ENCODE results near the gene ZNF738. TPM values are rescaled to one million over a fixed set of nuclear protein-coding genes. Genes with fewer than 3 reads are reported as not detected.
A peak's percentile ranks its signal among the peaks of the same experiment; 100 is the strongest.
"Not testable (repeated sequence)": the region's sequence is repeated elsewhere in the genome, so short reads cannot be mapped to it uniquely, and the experiment has no call there.

ZNF738 gene
- total RNA-seq (2021; ENCODE audit: unreplicated experiment) (6.0 TPM), Bru-seq, nascent RNA (percentile 66 among the genes with signal in this experiment), BruChase-seq, experiment 1, labeled RNA remaining after a 6-hour chase (percentile 52 among the genes with signal in this experiment), BruChase-seq, experiment 2, labeled RNA remaining after a 2-hour chase (percentile 67 among the genes with signal in this experiment)
- 2.1 and 3.5 TPM in 2 replicates for polyA plus RNA-seq (2012)
- long read RNA-seq, partial matches to known transcripts = 3 of 4 reads
- long read RNA-seq, other reads (novel, unspliced or antisense) = 0 of 4 reads

- H3K27me3 ChIP-seq (ENCODE audit: insufficient read depth, low read length) = no peaks in the 10 kb centered on the region
- no peaks in the 10 kb centered on the region for H4K20me1 ChIP-seq (ENCODE audit: insufficient read depth)
- intact Hi-C loops (cut with micrococcal nuclease) = no loop called here
- H3K9ac ChIP-seq (ENCODE audit: low read length) = peak within 1 kb of the TSS; percentile 83
- TSS peak; percentile 64 for BruUV-seq (replicated peaks)
- no peaks in the 10 kb centered on the region for H3K9me3 ChIP-seq (ENCODE audit: control insufficient read depth in 1 of 2, insufficient read depth in 1 of 2, low read depth in 1 of 2, low read length in 2 of 2)
- peak within 1 kb of the TSS; percentile 75 for H3K27ac ChIP-seq (ENCODE audit: low read depth, low read length)
- H2AFZ ChIP-seq (ENCODE audit: low read depth, low read length, poor library complexity, severe bottlenecking) = peak within 1 kb of the TSS; percentile 44
- no peaks in the 10 kb centered on the region for H3K9me2 ChIP-seq (ENCODE audit: insufficient read depth)
- peaks cover 14% of the 10 kb centered on the region for H3K79me2 ChIP-seq (ENCODE audit: insufficient read depth, low read length)
- peak within 1 kb of the TSS; percentile 81 to 83 for H3K4me3 ChIP-seq (replicated peaks in 1 of 2; ENCODE audit: low read depth in 1 of 2, low read length in 2 of 2)
- H3K36me3 ChIP-seq (ENCODE audit: control insufficient read depth in 1 of 2, insufficient read depth in 2 of 2, low read length in 2 of 2) = peaks cover 10 to 17% of the 10 kb centered on the region in 2 experiments; a peak in 3 of 4 replicates
- POLR2A ChIA-PET = interaction anchor here (2.5 kb wide), 1 partner anchor 30 kb away, joined by 8 read pairs; the partner anchor contains the start of gene ZNF708
- peak; percentile 94 for DNase-seq (ENCODE audit: low read depth, low spot score)
- RAD21 ChIA-PET (ENCODE audit: low non-redundant PET in 1 of 2, low total read pairs in 2 of 2, uncharacterized antibody in 2 of 2, unreplicated experiment in 2 of 2) = no interaction called here
- CTCF ChIA-PET = no interaction called here
- peak; percentile 99 for ATAC-seq
- TF ChIP-seq SRF (IDR thresholded peaks at IDR 0.05; ENCODE audit: low read depth) (0 out of 2 replicates have a peak, but pooled peaks have one; percentile 22), ELF1 (IDR thresholded peaks at IDR 0.05; ENCODE audit: borderline replicate concordance, low read depth) (peak; percentile 63), EZH2 (IDR thresholded peaks at IDR 0.05) (no peak), SP1 (IDR thresholded peaks at IDR 0.05; ENCODE audit: low read depth) (peak; percentile 69), ZFX (IDR thresholded peaks at IDR 0.05) (peak; percentile 49), ZBTB33 (IDR thresholded peaks at IDR 0.05; ENCODE audit: extremely low read depth, insufficient replicate concordance, low read length) (no peak), POLR2AphosphoS5 (IDR thresholded peaks at IDR 0.05; ENCODE audit: low read depth, low read length) (peak; percentile 69), POLR2A (IDR thresholded peaks at IDR 0.05; ENCODE audit: borderline replicate concordance, extremely low read depth, insufficient read depth, insufficient read length) (peak; percentile 77)
- H3K4me1 ChIP-seq (ENCODE audit: control insufficient read depth in 1 of 2, insufficient read depth in 2 of 2, low read length in 2 of 2) = no peaks in the 10 kb centered on the region; a peak in 1 of 4 replicates
- H3K4me2 ChIP-seq (ENCODE audit: low read length) = peak within 1 kb of the TSS; percentile 80
These were observed at the start of gene ZNF738 for GRCh38 chr19:21358768-21359451. Gene ZNF738, plus strand, starts transcription at chr19:21359000. Its CDS starts 141 bp downstream, at chr19:21359141.

- ATAC-seq; H3K79me2 ChIP-seq (ENCODE audit: insufficient read depth, low read length); BruUV-seq (replicated peaks): not testable (repeated sequence)
These were observed 46.0 kb upstream of the ZNF738 start for GRCh38 chr19:21312807-21313206.

More at GRCh38 chr19:21312807-21313206, 46.0 kb upstream of the ZNF738 start:
- H3K4me1 ChIP-seq (ENCODE audit: control insufficient read depth in 1 of 2, insufficient read depth in 2 of 2, low read length in 2 of 2); H3K27me3 ChIP-seq (ENCODE audit: insufficient read depth, low read length); RAD21 ChIA-PET (ENCODE audit: low non-redundant PET in 1 of 2, low total read pairs in 2 of 2, uncharacterized antibody in 2 of 2, unreplicated experiment in 2 of 2); CTCF ChIA-PET; H3K36me3 ChIP-seq (ENCODE audit: control insufficient read depth in 1 of 2, insufficient read depth in 2 of 2, low read length in 2 of 2); H3K4me2 ChIP-seq (ENCODE audit: low read length); POLR2A ChIA-PET; DNase-seq (ENCODE audit: low read depth, low spot score); H4K20me1 ChIP-seq (ENCODE audit: insufficient read depth); H3K9me2 ChIP-seq (ENCODE audit: insufficient read depth); H3K4me3 ChIP-seq (replicated peaks in 1 of 2; ENCODE audit: low read depth in 1 of 2, low read length in 2 of 2); H3K9me3 ChIP-seq (ENCODE audit: control insufficient read depth in 1 of 2, insufficient read depth in 1 of 2, low read depth in 1 of 2, low read length in 2 of 2); H2AFZ ChIP-seq (ENCODE audit: low read depth, low read length, poor library complexity, severe bottlenecking); H3K9ac ChIP-seq (ENCODE audit: low read length); H3K27ac ChIP-seq (ENCODE audit: low read depth, low read length); intact Hi-C loops (cut with micrococcal nuclease): not testable (repeated sequence)

All from HCT116 (cell line).